ENCODE measurements around the gene BUD31.
A peak's percentile ranks its signal among the peaks of the same experiment; 100 is the strongest.
"Not testable (repeated sequence)": the region's sequence is repeated elsewhere in the genome, so short reads cannot be mapped to it uniquely, and the experiment has no call there.

BUD31 gene

DNA sequence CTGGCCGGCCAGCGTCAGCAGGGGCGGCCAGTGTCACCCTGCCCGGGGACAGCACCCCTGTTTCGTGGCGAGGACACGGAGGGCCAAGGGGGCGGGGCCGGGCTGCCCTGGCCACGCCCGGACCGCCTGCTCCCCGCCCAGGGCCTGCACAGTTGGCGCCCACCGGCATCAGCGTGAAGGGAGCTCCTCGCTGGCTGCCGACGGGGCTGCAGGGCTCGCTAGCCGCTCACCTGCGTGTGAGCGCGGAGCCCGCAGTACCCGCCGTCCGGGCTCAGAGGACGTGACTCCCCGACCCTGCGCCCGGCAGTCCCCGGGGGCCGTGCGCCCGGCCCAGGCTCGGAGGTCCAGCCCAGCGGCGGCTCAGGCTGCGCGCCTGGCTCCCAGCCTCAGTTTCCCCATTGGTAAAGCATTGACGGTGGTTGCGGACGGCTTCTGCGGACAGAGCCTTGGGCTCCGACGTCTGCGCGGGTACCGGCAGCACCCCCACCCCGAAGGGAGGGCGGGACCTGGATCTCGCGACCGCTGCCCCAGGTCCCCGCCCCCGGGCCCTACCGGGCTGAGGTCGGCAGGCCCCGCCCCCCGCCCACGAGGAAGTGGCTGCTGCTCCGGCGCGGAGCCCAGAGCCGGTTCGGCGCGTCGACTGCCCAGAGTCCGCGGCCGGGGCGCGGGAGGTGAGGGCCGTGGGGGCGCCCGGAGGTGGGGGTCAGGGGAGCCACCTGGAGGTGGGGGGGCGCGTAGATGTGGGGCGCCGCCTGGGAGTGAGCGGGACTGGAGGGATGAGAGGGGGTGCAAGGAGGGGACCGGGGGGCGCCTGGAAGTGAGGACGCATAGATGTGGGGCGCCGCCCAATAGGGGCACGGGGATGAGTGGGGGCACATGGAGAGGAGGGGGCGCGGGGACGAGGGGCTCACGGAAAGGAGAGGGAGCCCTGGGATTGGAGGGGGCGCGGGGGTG lies 34.4 kb upstream of the BUD31 start, which contains the start of gene ARPC1B:
ARPC1B (plus strand) TSS at position 620 of the 954 bp plus-strand sequence. CDS start 10,985 bp downstream, outside the sequence.
- Mint-ChIP-seq H3K9me3 (no peaks in the 10 kb centered on the region), H3K27me3 (no peaks in the 10 kb centered on the region), H3K4me3 (peak within 1 kb of the TSS; percentile 84), H3K4me1 (peaks cover 12 to 39% of the 10 kb centered on the region in 2 donors), H3K36me3 (peaks cover 22 to 24% of the 10 kb centered on the region in 2 donors), H3K27ac (peak within 1 kb of the TSS; percentile 91)
- peak; percentile 73 for DNase-seq
- ATAC-seq (replicated peaks): peak; percentile 71 to 77

DNA sequence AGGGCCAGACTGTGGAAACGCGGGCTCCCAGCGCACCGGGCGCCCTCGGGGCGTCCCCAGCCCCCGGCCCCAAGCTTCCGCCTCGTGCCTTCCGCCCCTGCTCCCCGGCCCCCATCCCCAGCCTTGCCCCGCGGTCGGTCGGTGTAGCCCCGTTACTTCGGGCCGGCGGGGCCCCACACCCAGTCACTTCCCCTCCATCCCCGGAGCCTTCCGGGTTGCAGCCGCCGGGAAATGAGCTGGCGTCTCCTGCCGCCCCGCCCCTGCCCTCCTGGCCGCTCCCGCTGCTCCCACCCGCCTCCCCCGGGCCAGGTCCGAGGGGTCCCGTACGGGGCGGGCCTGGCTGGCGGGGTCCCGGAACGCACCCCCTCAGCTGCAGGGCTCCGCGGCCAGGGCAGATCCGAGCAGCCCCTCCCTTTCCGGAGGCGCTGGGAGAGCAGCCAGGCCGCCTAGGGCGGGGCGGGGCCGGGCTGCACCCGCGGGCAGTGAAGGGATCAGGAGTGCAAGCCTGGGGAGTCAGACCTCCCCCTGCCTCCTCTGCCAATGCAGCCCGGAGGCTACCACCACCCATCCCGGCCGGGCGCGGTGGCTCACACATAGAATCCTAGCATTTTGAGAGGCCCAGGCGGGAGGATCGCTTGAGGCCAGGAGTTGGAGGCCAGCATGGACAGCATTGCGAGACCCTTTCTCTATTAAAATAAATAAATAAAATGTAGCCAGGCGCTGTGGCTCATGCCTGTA lies 33.5 kb upstream of the BUD31 start:
- Mint-ChIP-seq H3K4me1 (peaks cover 17 to 47% of the 10 kb centered on the region in 2 donors), H3K27ac (peak overlapping the region; percentile 91), H3K27me3 (no peaks in the 10 kb centered on the region), H3K4me3 (peak overlapping the region; percentile 84), H3K9me3 (no peaks in the 10 kb centered on the region), H3K36me3 (peaks cover 25 to 28% of the 10 kb centered on the region in 2 donors)
- ATAC-seq (replicated peaks): peak; percentile 45 to 51
- peak; percentile 64 for DNase-seq

DNA sequence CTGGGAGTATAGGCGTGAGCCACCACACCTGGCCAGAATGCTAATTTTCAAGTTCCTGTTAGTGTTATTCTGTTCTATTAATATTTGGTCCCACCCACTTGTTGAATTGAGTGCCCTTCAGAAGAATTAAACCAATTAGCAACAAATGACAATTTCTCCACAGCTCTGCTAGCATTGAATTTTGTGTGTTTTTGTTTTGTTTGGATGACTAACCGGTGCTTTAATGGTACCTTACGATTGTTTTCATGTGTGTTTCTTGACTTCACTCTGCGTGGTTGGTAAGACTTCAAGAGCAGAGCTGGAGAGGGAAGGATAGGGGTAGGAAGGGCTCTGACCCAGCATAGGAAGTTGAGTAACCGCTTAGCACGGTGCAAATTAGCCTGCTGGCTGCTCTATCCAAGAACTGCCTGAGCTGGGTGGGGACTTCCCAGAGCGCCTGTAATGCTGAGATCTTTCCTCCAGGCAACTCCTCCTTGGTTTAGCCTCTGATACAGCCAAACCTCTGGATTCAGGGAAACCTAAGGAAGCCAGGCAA lies 29.7 kb upstream of the BUD31 start:
- Mint-ChIP-seq H3K27ac (peak overlapping the region; percentile 99), H3K4me1 (peaks cover 38 to 70% of the 10 kb centered on the region in 2 donors)

DNA sequence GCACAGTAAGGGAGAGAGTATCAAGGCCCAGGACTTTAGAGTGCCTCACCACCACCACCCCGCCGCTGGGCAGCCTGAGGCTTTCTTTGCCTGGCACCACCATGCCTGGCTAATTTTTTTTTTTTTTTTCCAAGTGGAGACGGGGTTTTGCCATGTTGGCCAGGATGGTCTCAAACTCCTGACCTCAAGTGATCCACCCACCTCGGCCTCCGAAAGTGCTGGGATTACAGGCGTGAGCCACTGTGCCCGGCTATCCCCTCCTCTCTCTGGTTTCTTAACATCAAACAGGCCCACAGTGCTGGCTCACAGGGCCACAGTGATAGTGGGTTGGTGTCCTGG lies 29.1 kb upstream of the BUD31 start:
- Mint-ChIP-seq H3K4me3 (peak overlapping the region; percentile 86 to 90), H3K36me3 (peaks cover 46 to 52% of the 10 kb centered on the region in 2 donors)
- ATAC-seq (replicated peaks): peak in 1 of 2 donors; percentile 4

More for the DNA sequence above, 29.7 kb upstream of the BUD31 start:
- peaks cover 43 to 52% of the 10 kb centered on the region in 2 donors for H3K36me3 Mint-ChIP-seq
- peak; percentile 52 for DNase-seq
- peak overlapping the region; percentile 86 to 90 for H3K4me3 Mint-ChIP-seq
- H3K27me3 Mint-ChIP-seq: no peaks in the 10 kb centered on the region
- ATAC-seq (replicated peaks): peak in 1 of 2 donors; percentile 23
- H3K9me3 Mint-ChIP-seq: no peaks in the 10 kb centered on the region

DNA sequence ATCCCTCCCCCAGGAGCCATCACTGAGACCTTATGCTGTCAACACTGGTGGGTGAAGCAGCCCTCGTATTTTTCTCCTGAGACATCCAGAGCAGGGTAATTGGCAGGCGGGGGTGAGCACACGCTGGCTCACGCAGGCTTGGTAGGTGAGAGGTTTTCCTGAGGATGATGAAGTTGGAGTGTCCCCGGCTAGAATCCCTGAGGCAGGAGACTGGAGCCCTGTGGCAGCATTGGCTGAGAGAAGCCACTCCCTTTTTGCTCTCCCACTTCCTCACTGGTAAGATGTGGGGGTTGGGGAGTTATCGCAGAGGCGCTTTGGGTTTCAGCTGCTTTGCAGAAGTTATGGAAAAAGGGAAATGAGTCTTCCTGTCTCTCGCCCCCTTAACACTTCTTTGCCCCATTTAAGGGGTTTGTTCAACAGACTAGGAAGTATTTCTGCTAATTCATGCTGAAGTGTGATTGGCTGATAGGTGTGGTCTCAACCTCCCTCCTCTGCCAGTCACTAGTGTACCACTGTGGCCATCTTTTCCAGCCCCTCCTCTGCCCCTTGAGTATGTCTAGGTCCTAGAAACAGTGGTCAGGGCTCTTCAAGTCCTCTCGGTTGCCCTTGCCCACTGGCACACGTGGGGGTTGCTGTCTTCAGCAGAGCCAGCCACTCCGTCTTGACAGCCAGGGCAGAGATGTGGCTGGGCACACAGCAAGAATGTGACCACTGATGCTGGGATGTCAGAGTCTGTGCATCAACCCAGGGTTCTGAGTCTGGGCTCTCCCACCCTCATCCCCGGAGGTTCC lies 28.5 kb upstream of the BUD31 start:
- ATAC-seq (replicated peaks) (peak; percentile 66 to 69), DNase-seq (peak; percentile 78)
- peaks cover 40 to 81% of the 10 kb centered on the region in 2 donors for H3K4me1 Mint-ChIP-seq
- no peaks in the 10 kb centered on the region for H3K27me3 Mint-ChIP-seq
- H3K9me3 Mint-ChIP-seq: no peaks in the 10 kb centered on the region
- H3K36me3 Mint-ChIP-seq: peaks cover 48 to 52% of the 10 kb centered on the region in 2 donors
- H3K27ac Mint-ChIP-seq: peak overlapping the region; percentile 99
- H3K4me3 Mint-ChIP-seq: peak overlapping the region; percentile 86 to 90

More for the DNA sequence above, 29.1 kb upstream of the BUD31 start:
- not testable (repeated sequence) for H3K27me3 Mint-ChIP-seq, DNase-seq, H3K9me3 Mint-ChIP-seq
- Mint-ChIP-seq H3K4me1 (peaks cover 40 to 76% of the 10 kb centered on the region in 2 donors), H3K27ac (peak overlapping the region; percentile 99)

DNA sequence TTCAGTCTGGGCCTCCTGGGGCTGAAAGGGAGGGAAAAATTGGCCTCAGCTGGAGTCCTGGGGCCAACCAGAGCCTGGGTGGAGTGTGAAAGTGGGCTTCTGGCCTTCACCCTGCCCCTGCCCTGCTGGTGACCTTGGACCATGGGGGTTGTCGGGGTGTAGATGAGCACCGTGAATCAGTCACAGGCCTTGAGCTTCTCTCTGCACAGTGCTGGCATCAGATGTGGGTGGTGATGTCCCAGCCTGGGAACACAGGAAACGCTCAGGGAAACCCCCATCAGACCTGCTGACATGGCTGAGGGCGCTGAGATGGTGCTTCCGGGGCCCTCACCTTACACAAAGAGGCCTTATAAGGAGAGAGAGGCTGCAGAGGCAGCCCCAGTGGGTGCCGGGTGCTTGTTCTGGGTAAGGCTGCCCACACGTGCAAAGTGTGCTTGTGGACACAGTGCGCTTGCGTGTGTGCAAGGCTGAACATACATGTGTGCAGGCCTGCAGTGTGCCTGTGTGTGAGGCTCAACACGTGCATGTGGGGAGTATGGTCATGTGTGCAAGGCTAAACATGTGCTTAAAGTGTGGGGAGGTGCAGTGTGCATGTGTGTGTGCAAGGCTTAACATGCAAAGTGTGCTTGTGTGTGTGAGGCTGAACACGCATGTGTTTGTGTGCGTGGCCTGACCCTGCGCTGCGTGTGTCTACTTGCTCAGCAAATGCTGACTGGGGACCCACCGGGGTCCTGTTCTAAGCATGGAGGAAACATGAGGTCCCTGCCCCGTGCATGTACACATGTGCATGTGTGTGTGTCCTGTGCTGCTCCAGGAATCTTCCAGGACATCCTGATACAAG lies 27.7 kb upstream of the BUD31 start:
- Mint-ChIP-seq H3K36me3 (peaks cover 50 to 58% of the 10 kb centered on the region in 2 donors), H3K27ac (peak overlapping the region; percentile 99), H3K9me3 (no peaks in the 10 kb centered on the region), H3K4me1 (peaks cover 40 to 89% of the 10 kb centered on the region in 2 donors), H3K27me3 (no peaks in the 10 kb centered on the region), H3K4me3 (peak overlapping the region; percentile 86 to 90)
- peak; percentile 82 to 84 for ATAC-seq (replicated peaks)
- DNase-seq: peak; percentile 93

DNA sequence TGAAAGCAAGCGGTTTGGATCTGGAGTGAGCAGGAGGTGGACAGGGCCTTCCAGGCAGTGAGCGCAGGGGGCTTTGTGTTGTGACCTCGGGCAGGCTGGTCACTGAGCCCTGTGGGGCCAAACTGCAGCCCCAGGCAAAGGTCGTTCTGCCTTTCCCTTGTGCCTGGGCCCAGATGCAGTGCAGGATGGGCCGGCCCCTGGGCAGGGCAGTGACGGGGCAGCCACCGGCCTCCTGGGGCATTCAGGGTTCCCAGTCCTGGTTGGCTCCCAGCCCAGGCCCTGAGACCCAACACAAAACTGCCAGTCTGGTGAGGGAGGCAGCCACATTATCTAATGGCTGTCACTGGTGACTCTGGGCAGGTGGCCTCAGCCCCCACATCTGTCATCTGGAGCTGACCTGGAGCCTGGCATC lies 27.1 kb upstream of the BUD31 start:
- peak overlapping the region; percentile 99 for H3K27ac Mint-ChIP-seq
- H3K4me3 Mint-ChIP-seq: peak overlapping the region; percentile 86 to 90
- no peaks in the 10 kb centered on the region for H3K9me3 Mint-ChIP-seq
- DNase-seq (no peak), ATAC-seq (replicated peaks) (no peak)
- peaks cover 39 to 89% of the 10 kb centered on the region in 2 donors for H3K4me1 Mint-ChIP-seq
- no peaks in the 10 kb centered on the region for H3K27me3 Mint-ChIP-seq
- H3K36me3 Mint-ChIP-seq: peaks cover 52 to 63% of the 10 kb centered on the region in 2 donors

DNA sequence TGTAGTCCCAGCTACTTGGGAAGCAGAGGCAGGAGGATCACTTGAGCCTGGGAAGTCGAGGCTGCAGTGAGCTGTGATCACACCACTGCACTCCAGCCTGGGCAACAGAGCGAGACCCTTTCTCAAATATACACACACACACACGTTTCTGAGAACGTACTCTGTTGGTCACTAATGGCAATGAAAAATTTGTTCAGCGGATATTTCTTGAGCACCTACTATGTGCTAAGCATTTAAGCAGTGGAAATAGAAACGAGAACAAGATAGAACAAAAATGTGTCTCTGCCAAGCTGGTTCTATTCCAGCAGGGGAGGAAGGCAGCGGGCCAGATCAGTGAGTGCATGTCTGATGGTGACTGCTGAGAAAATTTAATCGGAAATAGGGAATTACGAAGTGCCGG lies 25.6 kb upstream of the BUD31 start:
- peak overlapping the region; percentile 86 for H3K27ac Mint-ChIP-seq
- H3K36me3 Mint-ChIP-seq: peaks cover 50 to 59% of the 10 kb centered on the region in 2 donors
- no peaks in the 10 kb centered on the region for H3K27me3 Mint-ChIP-seq
- no peaks in the 10 kb centered on the region for H3K9me3 Mint-ChIP-seq
- peaks cover 36 to 74% of the 10 kb centered on the region in 2 donors for H3K4me1 Mint-ChIP-seq
- no peak overlapping the region for H3K4me3 Mint-ChIP-seq
- ATAC-seq (replicated peaks) (no peak), DNase-seq (no peak)

DNA sequence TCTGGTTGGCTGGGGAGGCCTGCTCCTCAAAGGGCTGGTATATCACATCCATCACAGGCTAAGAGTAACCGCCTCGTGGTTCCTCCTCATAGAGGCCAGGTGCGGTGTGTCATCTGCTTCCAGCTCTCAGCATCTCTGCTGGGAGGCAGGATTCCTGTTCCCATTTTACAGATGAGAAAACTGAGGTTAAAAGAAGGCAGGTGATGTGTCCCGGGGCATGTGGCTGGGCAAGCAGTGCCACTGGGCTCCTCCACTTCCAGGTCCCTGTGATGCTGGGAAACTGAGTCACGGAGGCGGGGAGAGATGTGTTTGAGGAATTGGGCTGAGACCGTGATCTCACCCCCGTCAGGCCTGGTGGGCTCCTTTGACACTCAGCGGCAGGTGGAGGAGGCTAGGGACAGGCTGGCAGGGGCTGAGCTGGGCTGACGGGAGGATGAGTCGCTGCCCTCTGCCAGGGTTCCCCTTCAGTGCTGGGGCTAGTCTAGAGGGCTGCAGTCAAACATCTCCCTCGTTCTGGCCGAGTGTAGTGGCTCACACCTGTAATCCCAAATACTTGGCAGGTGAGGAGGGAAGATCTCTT lies 24.9 kb upstream of the BUD31 start:
- Mint-ChIP-seq H3K27me3 (no peaks in the 10 kb centered on the region), H3K36me3 (peaks cover 52 to 59% of the 10 kb centered on the region in 2 donors), H3K27ac (peak overlapping the region; percentile 86), H3K4me3 (peak overlapping the region; percentile 17 to 26), H3K4me1 (peaks cover 36 to 72% of the 10 kb centered on the region in 2 donors), H3K9me3 (no peaks in the 10 kb centered on the region)
- ATAC-seq (replicated peaks) (no peak), DNase-seq (no peak)

DNA sequence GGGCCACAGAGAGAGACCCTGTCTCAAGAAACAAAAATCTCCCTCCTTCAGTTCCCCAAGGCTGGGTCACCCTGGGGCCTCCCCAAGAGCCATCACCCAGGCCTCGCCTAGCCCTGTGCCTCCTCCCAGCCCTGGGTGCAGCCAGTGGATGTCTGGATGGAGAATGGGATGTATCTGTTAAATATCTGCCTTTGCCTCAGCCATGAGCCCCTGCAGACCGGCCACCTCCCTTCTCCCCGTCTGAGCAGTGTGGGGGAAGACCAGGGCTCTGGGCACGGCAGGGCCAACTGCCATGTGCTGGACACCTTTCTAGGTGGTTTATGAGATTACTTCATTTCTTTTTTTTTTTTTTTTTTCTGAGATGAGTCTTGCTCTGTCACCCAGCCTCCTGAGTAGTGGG lies 24.2 kb upstream of the BUD31 start:
- H3K4me3 Mint-ChIP-seq: no peak overlapping the region
- DNase-seq (no peak), ATAC-seq (replicated peaks) (no peak)
- peaks cover 48 to 57% of the 10 kb centered on the region in 2 donors for H3K36me3 Mint-ChIP-seq
- no peaks in the 10 kb centered on the region for H3K9me3 Mint-ChIP-seq
- peaks cover 31 to 65% of the 10 kb centered on the region in 2 donors for H3K4me1 Mint-ChIP-seq
- peak overlapping the region; percentile 86 for H3K27ac Mint-ChIP-seq
- no peaks in the 10 kb centered on the region for H3K27me3 Mint-ChIP-seq

DNA sequence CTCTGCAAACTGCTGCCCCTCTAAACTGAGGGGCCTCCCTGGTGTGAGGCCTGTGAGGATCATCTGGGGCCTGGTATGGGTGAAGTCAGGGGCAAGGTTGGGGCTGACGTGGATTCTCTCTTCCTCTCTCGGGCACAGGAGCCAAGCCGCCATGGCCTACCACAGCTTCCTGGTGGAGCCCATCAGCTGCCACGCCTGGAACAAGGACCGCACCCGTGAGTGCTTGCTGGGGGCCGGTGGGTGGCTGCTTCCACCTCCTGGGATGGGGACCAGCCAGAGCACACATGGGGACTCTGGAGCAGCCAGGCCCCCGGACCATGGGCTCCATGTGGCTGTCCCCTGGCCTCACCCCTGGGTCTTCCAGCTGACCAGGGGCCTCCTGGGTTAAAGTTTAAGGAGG lies 23.2 kb upstream of the BUD31 start:
- H3K9me3 Mint-ChIP-seq: no peaks in the 10 kb centered on the region
- ATAC-seq (replicated peaks) (no peak), DNase-seq (no peak)
- peaks cover 45 to 51% of the 10 kb centered on the region in 2 donors for H3K36me3 Mint-ChIP-seq
- H3K4me3 Mint-ChIP-seq: no peak overlapping the region
- H3K27me3 Mint-ChIP-seq: no peaks in the 10 kb centered on the region
- peaks cover 23 to 55% of the 10 kb centered on the region in 2 donors for H3K4me1 Mint-ChIP-seq
- H3K27ac Mint-ChIP-seq: peak overlapping the region; percentile 67

DNA sequence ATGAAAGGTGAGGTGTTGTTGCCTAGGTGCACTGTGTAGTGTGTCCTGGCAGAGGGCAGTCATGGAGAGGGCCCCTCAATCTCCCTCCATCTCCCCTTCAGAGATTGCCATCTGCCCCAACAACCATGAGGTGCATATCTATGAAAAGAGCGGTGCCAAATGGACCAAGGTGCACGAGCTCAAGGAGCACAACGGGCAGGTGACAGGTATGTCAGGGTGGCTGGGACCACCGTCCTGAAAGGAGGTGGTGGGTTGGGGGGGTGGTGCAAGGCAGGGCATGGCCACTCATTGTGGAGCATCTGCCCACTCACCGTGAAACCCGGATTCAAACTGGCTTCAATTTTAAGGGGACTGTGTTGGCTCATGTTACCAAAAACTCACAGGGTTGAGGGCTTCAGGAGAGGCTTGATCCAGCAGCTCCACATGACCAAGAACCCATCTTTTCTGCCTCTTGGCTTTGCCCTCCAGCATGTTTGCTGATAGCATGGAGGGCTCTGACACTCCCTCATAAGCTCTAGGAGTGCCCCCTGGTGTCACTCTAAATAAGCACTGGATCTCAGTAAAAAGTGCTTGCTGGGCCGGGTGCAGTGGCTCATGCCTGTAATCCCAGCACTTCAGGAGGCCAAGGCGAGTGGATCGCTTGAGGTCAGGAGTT lies 22.1 kb upstream of the BUD31 start:
- DNase-seq (no peak), ATAC-seq (replicated peaks) (peak; percentile 50 to 52)

More for the DNA sequence above, 22.1 kb upstream of the BUD31 start:
- Mint-ChIP-seq H3K27me3 (no peaks in the 10 kb centered on the region), H3K36me3 (peaks cover 41 to 44% of the 10 kb centered on the region in 2 donors), H3K4me1 (peaks cover 12 to 54% of the 10 kb centered on the region in 2 donors), H3K27ac (peak overlapping the region; percentile 81), H3K4me3 (no peak overlapping the region), H3K9me3 (no peaks in the 10 kb centered on the region)
